Measurements from ENCODE around the gene PSD2.
A peak's percentile ranks its signal among the peaks of the same experiment; 100 is the strongest.

The PSD2 gene

GRCh38 chr5:139763280-139763929, 32.2 kb upstream of the PSD2 start:
- peak; percentile 63 for DNase-seq (ENCODE audit: low spot score)

- peak; percentile 64 for DNase-seq (ENCODE audit: low spot score)
Measured at GRCh38 chr5:139763930-139764791, 31.4 kb upstream of the PSD2 start.

- no peak for DNase-seq (ENCODE audit: low spot score)
Measured at GRCh38 chr5:139764886-139765408, 30.7 kb upstream of the PSD2 start.

GRCh38 chr5:139765409-139766217, 30.0 kb upstream of the PSD2 start:
- peak; percentile 91 for DNase-seq (ENCODE audit: low spot score)

GRCh38 chr5:139767960-139768359, 27.6 kb upstream of the PSD2 start:
- no peak for DNase-seq (ENCODE audit: low spot score)

- DNase-seq (ENCODE audit: low spot score), result no peak
Measured at GRCh38 chr5:139768807-139769465, 26.7 kb upstream of the PSD2 start.

GRCh38 chr5:139769477-139769876, 26.1 kb upstream of the PSD2 start:
- DNase-seq (ENCODE audit: low spot score), result no peak

- DNase-seq (ENCODE audit: low spot score), result no peak
Measured at GRCh38 chr5:139770722-139771121, 24.9 kb upstream of the PSD2 start.

- DNase-seq (ENCODE audit: low spot score), result no peak
Measured at GRCh38 chr5:139772089-139772791, 23.4 kb upstream of the PSD2 start.

- DNase-seq (ENCODE audit: low spot score), result no peak
Measured at GRCh38 chr5:139772927-139773690, 22.5 kb upstream of the PSD2 start.

- DNase-seq (ENCODE audit: low spot score), result peak; percentile 80
Measured at GRCh38 chr5:139774980-139775661, 20.5 kb upstream of the PSD2 start.

- no peak for DNase-seq (ENCODE audit: low spot score)
Measured at GRCh38 chr5:139775872-139776271, 19.7 kb upstream of the PSD2 start.

GRCh38 chr5:139776861-139777260, 18.7 kb upstream of the PSD2 start:
- no peak for DNase-seq (ENCODE audit: low spot score)

GRCh38 chr5:139783436-139783965, 12.1 kb upstream of the PSD2 start:
- DNase-seq (ENCODE audit: low spot score), result no peak

- no peak for DNase-seq (ENCODE audit: low spot score)
Measured at GRCh38 chr5:139784488-139784887, 11.1 kb upstream of the PSD2 start.

- DNase-seq (ENCODE audit: low spot score), result no peak
Measured at GRCh38 chr5:139787257-139787567, 8.4 kb upstream of the PSD2 start.

- DNase-seq (ENCODE audit: low spot score), result peak; percentile 95
Measured at GRCh38 chr5:139787568-139788293, 7.9 kb upstream of the PSD2 start.

GRCh38 chr5:139788294-139788910, 7.2 kb upstream of the PSD2 start:
- DNase-seq (ENCODE audit: low spot score), result no peak

Data from left forelimb (tissue), 1 donor.